Uterus (tissue), 4 donors: ENCODE results near the gene ZSCAN4. TPM values are rescaled to one million over a fixed set of nuclear protein-coding genes. Genes with fewer than 3 reads are reported as not detected.

ENCODE experiments used
- DNase-seq, 2 donors: peaks; one replicate each; pipeline ENCODE4 v3.0.0-alpha.2; 2019 to 2020
- H3K27ac ChIP-seq, 2 donors: fragments of 200-600 bp; sonication (generic); 1 replicate in 1 of 2; 2 replicates in 1 of 2; pipeline ENCODE4 v1.5.1; 2016 to 2018
- H3K27me3 ChIP-seq, 2 donors: fragments of 200-600 bp; sonication (generic); one replicate each; pipeline ENCODE4 v1.5.1; 2018 to 2019; ENCODE audit warnings: control low read depth in 1 of 2
- H3K36me3 ChIP-seq, 2 donors: fragments of 200-600 bp; sonication (generic); one replicate each; pipeline ENCODE4 v1.5.1; 2019; ENCODE audit warnings: control low read depth in 1 of 2
- H3K4me1 ChIP-seq, 2 donors: fragments of 200-600 bp; sonication (generic); one replicate each; pipeline ENCODE4 v1.5.1; 2018 to 2019; ENCODE audit warnings: control low read depth in 1 of 2
- H3K4me3 ChIP-seq, 2 donors: fragments of 200-600 bp; sonication (generic); 1 replicate in 1 of 2; 2 replicates in 1 of 2; pipeline ENCODE4 v1.5.1; 2018 to 2019; ENCODE audit warnings: mild to moderate bottlenecking in 1 of 2
- H3K9me3 ChIP-seq, 2 donors: fragments of 200-600 bp; sonication (generic); one replicate each; pipeline ENCODE4 v1.5.1; 2019; ENCODE audit warnings: control low read depth in 1 of 2
- POLR2A ChIP-seq, 2 donors: fragments of 450-650 bp; IDR thresholded peaks; one replicate each; pipeline ENCODE4 v1.6.1; 2016; ENCODE audit warnings: antibody characterized with exemption in 2 of 2, mild to moderate bottlenecking in 1 of 2, moderate library complexity in 1 of 2
- intact Hi-C: fragments of 100-400 bp; cut with DNase I; formaldehyde crosslinking; loops from one replicate; pipeline ENCODE4 v1.15.1; 2023; ENCODE audit warnings: low total_unique reads
- total RNA-seq, 4 donors: library from RNA; depleted of rRNA in 3 of 4; stranded (reverse); fragments of >200 nt in 3 of 4; gene quantifications; one replicate each; pipeline versions ENCODE4 v1.1.0 to v1.2.4, GENCODE V29; 2014 to 2023
- TF ChIP-seq, protein P1 (sequence below), 4 experiments: fragments of 200-600 bp in 2 of 4; fragments of 450-650 bp in 2 of 4; sonication (generic) in 2 of 4; IDR thresholded peaks; one replicate each; pipeline ENCODE4 v1.5.1; 2016 to 2019; ENCODE audit warnings: antibody characterized with exemption in 4 of 4, mild to moderate bottlenecking in 2 of 4, moderate library complexity in 1 of 4
- donor health status: DM: yes; HTN: yes; CAD: no.

The ZSCAN4 gene
- total RNA-seq, 4 donors from 2014 or later, result not detected

DNA sequence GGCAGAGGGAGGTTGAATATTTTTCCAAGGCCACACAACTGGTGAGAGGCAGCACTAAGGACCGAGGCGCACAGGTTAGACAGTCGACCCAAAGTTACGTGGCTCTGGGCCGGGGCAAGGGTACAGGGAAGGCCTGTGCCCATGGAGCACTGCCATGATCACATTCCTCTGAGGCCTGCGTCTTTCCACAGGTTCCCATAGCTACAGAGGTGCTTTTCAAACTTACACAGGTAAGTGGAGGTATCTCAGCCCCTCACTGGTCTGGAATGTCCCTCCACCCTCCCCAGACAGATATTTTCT lies 35.0 kb upstream of the ZSCAN4 start:
- Histone ChIP-seq H3K4me1 (no peaks in the 10 kb centered on the region), H3K4me3 (peak overlapping the region; percentile 80 to 97), H3K27me3 (no peaks in the 10 kb centered on the region), H3K36me3 (peaks cover 0 to 3% of the 10 kb centered on the region in 2 donors), H3K27ac (peak overlapping the region; percentile 76 to 82), H3K9me3 (peaks cover 0 to 48% of the 10 kb centered on the region in 2 donors)
- DNase-seq, result no peak
- intact Hi-C loops, result no loop called here
- TF ChIP-seq POLR2A (IDR thresholded peaks at IDR 0.05), result no peak
- TF ChIP-seq, protein P1, sequence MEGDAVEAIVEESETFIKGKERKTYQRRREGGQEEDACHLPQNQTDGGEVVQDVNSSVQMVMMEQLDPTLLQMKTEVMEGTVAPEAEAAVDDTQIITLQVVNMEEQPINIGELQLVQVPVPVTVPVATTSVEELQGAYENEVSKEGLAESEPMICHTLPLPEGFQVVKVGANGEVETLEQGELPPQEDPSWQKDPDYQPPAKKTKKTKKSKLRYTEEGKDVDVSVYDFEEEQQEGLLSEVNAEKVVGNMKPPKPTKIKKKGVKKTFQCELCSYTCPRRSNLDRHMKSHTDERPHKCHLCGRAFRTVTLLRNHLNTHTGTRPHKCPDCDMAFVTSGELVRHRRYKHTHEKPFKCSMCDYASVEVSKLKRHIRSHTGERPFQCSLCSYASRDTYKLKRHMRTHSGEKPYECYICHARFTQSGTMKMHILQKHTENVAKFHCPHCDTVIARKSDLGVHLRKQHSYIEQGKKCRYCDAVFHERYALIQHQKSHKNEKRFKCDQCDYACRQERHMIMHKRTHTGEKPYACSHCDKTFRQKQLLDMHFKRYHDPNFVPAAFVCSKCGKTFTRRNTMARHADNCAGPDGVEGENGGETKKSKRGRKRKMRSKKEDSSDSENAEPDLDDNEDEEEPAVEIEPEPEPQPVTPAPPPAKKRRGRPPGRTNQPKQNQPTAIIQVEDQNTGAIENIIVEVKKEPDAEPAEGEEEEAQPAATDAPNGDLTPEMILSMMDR (IDR thresholded peaks at IDR 0.05), result no peak

DNA sequence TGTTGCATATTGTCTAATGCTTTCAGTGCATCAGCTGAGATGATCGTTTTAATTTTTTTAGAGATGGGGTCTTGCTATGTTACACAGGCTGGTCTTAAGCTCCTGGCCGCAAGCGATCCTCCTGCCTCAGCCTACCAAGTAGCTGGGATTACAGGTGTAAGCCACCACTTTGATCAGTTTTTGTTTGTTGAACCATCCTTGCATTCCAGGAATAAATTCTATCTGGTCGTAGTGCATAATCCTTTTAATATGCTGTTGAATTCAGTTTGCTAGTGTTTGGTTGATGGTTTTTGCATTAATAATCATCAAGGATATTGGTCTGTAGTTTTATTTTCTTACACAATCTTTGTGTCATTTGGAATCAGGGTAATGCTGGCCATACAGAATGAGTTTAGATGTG lies 31.4 kb upstream of the ZSCAN4 start:
- peaks cover 0 to 3% of the 10 kb centered on the region in 2 donors for H3K36me3 ChIP-seq
- no peaks in the 10 kb centered on the region for H3K4me1 ChIP-seq
- no peaks in the 10 kb centered on the region for H3K27me3 ChIP-seq
- intact Hi-C loops, result no loop called here
- DNase-seq, result no peak
- no peak overlapping the region for H3K4me3 ChIP-seq
- TF ChIP-seq, protein P1 (IDR thresholded peaks at IDR 0.05), result no peak
- TF ChIP-seq POLR2A (IDR thresholded peaks at IDR 0.05), result no peak
- peaks cover 0 to 77% of the 10 kb centered on the region in 2 donors for H3K9me3 ChIP-seq
- no peak overlapping the region for H3K27ac ChIP-seq

DNA sequence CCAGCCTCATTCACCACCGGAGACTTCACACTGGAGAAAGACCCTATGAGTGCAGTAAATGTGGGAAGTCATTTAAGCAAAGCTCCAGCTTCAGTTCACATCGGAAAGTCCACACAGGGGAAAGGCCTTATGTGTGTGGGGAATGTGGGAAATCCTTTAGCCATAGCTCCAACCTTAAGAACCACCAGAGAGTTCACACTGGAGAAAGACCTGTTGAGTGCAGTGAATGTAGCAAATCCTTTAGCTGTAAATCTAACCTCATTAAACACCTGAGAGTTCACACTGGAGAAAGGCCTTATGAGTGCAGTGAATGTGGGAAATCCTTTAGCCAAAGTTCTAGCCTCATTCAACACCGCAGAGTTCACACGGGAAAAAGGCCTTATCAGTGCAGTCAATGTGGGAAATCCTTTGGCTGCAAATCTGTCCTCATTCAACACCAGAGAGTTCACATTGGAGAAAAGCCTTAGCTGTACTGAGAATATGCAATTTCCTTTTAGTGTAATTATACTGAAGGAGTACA lies 27.0 kb upstream of the ZSCAN4 start:
- intact Hi-C loops, result no loop called here
- Histone ChIP-seq H3K27me3 (no peaks in the 10 kb centered on the region), H3K36me3 (no peaks in the 10 kb centered on the region), H3K4me3 (no peak overlapping the region), H3K4me1 (no peaks in the 10 kb centered on the region), H3K27ac (no peak overlapping the region), H3K9me3 (peaks cover 0 to 79% of the 10 kb centered on the region in 2 donors)
- no peak for DNase-seq
- TF ChIP-seq POLR2A (IDR thresholded peaks at IDR 0.05), result no peak

DNA sequence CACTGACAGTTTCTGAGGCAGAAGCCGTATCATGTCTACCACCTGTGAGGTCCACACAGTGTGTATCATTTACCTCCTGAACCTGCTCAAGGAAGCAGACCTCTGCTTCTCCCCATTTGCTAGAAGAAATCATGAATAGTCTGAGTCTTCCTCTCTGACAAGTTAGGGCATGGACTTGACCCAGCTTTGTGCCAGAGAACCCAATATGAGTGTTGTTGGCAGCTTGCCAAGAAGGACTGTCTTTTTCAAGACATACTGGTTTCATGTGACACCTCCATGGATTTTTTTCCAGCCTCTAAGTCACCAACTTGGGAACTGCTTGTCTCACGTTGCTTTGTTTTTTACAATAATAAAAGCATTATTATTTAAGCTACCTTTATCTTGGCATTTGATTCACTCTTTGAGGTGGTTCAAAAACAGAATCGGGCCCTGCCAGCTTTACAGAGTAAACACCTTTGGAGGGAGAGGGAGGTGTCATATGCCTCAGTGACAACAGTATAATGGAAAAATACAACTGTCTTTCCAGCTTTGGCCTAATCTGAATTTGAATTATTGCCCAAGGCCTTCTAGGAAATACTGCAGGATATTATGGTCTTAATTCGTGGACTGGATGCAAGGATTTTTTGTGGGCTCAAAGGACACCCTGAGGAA lies 26.2 kb upstream of the ZSCAN4 start:
- no peak overlapping the region for H3K4me3 ChIP-seq
- H3K4me1 ChIP-seq, result no peaks in the 10 kb centered on the region
- H3K36me3 ChIP-seq, result no peaks in the 10 kb centered on the region
- no peak for DNase-seq
- peaks cover 0 to 72% of the 10 kb centered on the region in 2 donors for H3K9me3 ChIP-seq
- no peak overlapping the region for H3K27ac ChIP-seq
- H3K27me3 ChIP-seq, result no peaks in the 10 kb centered on the region
- TF ChIP-seq, protein P1 (IDR thresholded peaks at IDR 0.05), result no peak
- TF ChIP-seq POLR2A (IDR thresholded peaks at IDR 0.05), result no peak
- intact Hi-C loops, result no loop called here

DNA sequence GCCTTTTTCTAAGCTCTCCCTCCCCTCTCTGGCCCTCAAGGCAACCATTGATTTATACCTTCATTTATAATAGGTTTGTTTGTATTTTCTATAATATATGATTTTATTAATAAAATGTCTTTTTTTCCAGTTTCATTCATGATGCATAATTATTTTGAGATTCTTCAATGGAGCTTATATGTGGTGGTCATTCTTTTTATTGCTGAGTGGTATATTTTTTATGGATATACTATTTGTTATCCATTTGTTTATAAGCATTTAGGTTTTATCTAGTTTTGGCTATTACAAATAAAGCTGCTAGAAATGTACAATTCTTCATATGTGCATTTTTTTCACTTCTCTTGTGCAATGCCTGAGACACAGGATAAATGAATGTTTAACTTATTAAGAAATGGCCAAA lies 25.0 kb upstream of the ZSCAN4 start:
- TF ChIP-seq, protein P1 (IDR thresholded peaks at IDR 0.05), result no peak
- no peak for TF ChIP-seq POLR2A (IDR thresholded peaks at IDR 0.05)
- peaks cover 0 to 59% of the 10 kb centered on the region in 2 donors for H3K9me3 ChIP-seq
- no peaks in the 10 kb centered on the region for H3K36me3 ChIP-seq
- no peak overlapping the region for H3K27ac ChIP-seq
- H3K27me3 ChIP-seq, result no peaks in the 10 kb centered on the region
- intact Hi-C loops, result no loop called here
- no peak overlapping the region for H3K4me3 ChIP-seq
- H3K4me1 ChIP-seq, result no peaks in the 10 kb centered on the region
- no peak for DNase-seq
